SU-DHL-6 (cell line): ENCODE data around the gene ST3GAL5.

Source experiments
- CTCF ChIP-seq: fragments of 200-600 bp; sonication (generic); IDR thresholded peaks from one replicate; pipeline ENCODE4 v1.5.1; 2017; ENCODE audit warnings: antibody characterized with exemption, mild to moderate bottlenecking, low read length, moderate library complexity; ENCODE audit not compliant: insufficient read depth, poor library complexity, severe bottlenecking
- EZH2phosphoT487 ChIP-seq: fragments of 200-600 bp; sonication (generic), shearing (Covaris generic); conservative IDR thresholded peaks from 2 replicates; pipeline ENCODE4 v1.6.1; 2018; ENCODE audit warnings: mild to moderate bottlenecking, antibody characterized with exemption, low read length, moderate library complexity, mixed read lengths

GRCh38 chr2:85930129-85931124 lies 41.6 kb upstream of the ST3GAL5 start:
- TF ChIP-seq CTCF (no peak), EZH2phosphoT487 (no peak)
